Kidney tubule cell (primary cell): ENCODE results near the gene GDE1.

Source experiments
- DNase-seq: peaks from one replicate; pipeline ENCODE4 v3.0.0-alpha.2; 2018; ENCODE audit warnings: low spot score

GDE1 gene

DNA sequence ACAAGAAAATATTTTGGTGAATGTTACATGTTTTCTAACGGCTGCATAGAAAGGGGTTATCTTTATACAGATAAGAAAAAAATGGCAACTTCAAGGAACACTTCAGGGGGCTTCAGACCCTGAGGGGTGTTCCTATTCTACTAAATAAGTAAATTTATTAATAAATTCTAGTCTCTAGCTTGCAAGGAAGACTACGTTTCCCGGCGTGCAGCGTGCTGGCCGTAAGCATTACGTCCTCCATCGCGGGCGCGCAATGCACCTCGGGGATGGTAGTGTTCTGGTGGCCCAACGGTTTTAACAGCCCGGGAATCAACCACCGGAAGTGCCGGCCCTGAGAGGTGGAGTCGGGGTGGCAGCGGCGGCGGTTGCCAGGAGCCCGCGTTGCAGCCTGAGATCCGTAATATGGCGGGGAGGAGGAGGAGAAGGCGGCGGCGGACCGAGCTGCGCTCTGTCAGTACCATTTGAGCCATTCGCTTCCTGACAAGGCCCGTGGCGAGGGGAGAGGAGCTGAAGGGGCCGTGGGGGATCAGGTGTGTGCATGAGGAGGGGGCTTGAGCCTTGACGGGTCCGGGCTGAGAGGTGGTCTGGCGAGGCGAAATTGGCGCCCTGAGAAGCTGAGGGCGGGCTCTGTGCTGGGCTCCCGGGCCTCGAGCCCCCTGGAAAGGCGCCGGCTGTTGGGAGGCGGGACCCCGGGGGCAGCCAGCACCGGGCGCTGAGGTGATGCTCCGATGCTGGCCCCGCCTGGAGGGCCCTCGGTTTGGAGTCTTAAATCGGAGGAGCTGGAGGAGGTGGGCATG, 1.9 kb upstream of the GDE1 start, which contains the start of gene CCP110:
Gene CCP110 (plus strand): TSS at position 384 of the 797 bp plus-strand sequence. CDS start 3,940 bp downstream, outside the sequence.
- DNase-seq, result peak; percentile 96

DNA sequence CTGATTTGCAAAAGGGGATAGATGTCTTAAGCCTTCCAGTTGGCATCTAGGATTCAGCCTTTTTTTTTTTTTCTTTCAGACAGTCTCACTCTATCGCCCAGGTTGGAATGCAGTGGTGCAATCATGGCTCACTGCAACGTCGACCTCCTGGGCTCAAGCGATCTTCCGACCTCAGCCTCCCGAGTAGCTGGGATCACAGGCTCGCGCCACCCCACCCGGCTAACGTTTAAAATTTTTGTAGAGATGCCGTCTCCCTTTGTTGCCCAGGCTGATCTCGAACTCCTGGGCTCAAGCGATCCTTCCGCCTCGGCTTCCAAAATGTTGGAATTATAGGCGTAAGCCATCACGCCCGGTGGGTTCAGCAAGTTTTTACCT, 1.3 kb upstream of the GDE1 start:
- DNase-seq, result no peak

DNA sequence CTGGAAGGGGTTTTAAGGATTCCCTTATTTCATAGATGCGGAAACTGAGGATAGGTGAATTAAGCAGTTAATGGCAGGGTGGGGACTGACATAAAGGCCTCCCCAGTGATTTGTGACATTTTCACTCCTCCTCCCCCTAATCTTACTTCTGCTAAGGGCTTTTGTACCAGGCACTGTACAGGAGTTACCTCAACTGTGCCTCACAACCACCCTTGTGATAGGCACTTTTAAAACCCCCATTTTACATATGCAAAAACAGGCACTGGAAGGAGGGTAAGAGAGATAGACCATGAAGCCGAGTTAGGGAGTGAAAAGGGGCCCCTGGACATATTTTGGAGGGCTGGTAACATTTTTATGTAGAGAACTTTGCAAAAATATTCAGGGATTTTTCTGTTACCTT, 862 bp upstream of the GDE1 start:
- no peak for DNase-seq

DNA sequence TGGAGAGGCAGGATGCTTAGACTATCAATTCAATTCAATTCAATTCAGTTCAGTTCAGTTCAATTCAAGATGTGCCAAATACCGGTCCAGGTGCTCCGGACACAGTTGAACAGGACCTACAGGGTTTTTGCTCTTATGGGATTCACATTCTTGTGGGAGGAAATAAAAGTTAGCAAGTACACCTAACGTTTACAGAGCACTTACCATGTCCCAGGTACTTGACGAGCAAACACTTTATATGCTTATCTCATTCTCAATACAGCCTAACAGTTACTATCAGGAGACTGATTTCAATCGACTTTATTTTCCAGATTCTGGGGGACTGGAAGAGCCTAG, 467 bp upstream of the GDE1 start:
- DNase-seq, result no peak

DNA sequence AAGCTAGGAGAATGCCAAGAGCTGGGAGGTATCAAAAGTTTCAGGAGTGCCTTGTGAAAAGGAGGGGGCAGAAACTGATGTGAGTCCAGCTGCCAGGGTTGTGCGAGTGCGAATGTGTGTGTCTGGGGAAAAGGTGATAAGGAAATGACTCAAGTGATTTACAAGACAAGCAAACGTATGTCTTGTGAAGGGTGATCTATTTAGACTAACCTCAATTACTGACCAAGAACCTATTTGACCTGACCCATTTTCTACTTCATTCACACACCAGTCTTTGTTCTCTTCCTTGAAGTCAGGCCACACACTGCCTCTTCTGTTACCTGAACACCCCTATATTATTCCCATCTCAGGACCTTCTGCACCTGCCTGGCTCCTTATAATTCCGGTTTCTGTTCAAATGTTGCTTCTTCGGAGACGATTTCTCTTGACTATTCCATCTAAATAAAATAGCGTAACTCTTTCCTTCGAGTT, 1.0 kb downstream of the GDE1 start:
- DNase-seq, result peak; percentile 66

DNA sequence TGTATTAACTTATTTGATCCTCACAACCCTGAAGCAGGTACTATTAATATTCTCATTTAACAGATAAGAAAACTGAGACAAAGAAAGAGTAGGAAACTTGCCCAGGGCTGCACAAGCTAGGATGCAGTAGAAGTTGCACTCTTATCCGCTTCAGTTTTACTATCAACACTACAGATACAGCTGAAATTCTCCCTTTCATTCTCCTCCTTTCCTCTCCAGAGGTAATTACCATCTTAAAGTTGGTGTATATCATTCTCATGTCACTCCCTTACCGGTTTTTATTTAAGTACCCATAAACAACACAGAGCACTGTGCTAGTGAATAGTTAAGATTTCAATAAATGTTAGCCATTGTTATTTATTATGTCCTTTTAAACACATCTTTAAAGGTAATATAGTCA, 3.5 kb downstream of the GDE1 start:
- no peak for DNase-seq

DNA sequence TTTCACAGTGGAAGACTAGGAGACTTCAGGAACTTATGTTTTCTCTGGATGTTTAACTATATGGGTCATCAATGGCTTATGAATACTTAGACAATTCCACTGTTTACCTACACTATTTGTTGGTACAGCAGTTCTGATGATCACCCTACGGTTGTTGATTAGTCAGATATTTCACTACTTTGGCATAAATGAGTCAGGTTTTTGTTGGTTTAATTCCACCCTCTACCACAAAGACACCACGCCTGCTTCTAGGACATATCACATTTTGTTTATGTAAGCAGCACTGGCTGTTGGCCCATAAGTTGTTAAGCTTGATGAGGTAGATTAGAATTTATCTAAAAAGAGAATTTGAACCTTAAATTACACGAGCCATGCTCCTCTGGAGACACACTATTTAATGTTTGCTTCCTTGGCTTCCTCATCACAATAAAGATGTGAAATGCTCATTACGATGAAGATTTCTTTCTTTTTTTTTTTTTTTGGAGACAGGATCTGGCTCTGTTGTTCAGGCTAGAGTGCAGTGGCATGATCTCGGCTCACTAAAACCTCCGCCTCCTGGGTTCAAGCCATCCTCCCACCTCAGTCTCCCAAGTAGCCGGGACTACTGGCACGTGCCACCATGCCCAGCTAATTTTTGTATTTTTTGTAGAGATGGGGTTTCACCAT, 4.3 kb downstream of the GDE1 start:
- DNase-seq, result peak; percentile 65

DNA sequence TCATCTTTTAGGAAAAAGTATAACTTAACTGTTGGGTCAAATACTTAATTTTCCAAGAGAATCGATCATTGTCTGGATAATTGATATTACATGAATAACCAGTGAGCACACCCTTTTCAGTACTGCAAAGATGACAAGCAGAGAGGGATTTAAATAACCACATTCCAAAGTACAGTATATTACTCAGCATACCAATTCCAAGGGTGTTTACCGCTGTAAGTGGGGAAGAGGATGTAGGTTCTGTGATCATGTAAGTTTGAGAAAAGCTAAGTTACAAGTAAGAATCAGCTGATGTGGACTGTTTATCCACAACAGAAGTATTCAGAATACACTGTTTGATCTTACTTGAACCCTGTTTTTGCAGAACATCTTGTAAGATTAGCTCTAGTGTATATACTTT, 6.1 kb downstream of the GDE1 start:
- DNase-seq, result peak; percentile 8

DNA sequence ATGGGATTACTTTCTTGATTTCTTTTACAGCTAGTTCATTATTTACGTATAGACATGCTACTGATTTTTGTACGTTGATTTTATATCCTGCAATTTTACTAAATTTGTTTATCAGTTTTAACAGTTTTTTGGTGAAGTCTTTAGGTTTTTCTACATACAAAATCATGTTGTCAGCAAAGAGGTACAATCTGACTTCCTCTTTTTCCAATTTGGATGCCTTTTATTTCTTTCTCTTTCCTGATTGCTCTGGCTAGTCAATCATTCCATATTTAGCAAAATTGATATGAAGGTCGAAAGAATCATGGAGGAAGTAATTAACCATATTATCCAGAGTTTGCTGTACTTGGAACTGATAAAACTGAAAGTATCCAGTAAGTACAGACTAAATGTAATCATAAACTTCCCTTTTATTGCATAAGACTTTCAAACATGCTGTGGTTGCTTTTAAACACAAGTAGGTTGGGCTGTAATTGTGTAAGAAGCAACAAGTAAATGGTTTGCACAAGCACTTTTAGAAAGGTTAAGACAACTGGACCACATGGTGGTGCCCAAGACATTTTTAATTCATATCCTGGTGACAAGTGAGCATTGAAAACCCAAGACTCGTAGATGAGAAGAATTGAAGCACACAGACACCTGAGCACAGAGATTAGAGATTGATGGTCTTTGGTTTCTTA, 8.4 kb downstream of the GDE1 start:
- DNase-seq, result no peak

DNA sequence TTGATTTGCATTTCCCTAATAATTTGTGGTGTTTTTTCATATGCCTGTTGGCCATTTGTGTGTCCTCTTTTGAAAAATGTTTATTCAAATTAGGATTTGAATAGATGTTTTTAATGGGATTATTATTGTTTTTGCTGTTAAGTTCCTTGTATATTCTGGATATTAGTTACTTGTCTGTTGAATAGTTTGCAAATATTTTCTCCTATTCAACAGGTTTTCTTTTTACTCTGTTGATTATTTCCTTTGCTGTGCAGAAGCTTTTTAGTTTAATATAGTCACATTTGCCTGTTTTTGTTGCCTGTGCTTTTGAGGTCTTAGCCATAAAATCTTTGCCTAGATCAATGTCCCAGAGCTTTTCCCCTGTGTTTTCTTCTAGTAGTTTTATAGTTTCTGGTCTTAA, 9.6 kb downstream of the GDE1 start:
- no peak for DNase-seq

DNA sequence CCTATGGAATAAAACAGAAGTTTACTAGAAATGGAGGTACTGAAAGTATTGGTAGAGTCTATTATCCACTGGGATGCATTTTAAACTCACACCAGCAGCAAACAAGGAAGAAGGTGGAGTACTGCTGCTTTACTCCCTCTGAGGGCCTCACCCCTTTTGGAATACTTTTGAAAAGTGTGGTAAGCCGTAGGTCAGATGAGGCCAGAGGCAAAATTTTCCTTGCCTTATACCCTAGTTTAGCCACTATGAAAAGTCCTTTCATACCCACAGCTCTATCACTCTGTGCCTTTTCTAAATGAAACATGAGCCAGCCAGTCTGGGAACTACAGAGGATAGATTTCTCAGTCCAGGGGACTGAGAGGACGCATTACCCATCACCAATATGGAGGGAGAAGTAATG, 14.0 kb downstream of the GDE1 start:
- no peak for DNase-seq

DNA sequence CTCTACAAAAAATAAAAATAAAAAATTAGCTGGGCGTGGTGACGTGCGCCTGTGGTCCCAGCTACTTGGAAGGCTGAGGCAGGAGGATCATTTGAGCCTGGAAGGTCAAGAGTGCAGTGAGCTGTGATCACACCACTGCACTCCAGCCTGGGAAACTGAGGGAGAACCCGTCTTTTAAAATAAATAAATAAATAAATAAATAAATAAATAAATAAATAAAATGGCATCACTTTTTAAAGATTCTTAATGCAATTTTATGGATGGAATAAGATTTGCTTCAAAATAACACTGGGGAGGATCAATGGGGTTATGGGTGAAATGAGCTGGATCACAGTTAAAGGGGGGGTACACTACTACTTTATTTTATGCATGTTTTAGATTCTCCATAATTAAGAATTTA, 14.9 kb downstream of the GDE1 start:
- DNase-seq, result no peak

DNA sequence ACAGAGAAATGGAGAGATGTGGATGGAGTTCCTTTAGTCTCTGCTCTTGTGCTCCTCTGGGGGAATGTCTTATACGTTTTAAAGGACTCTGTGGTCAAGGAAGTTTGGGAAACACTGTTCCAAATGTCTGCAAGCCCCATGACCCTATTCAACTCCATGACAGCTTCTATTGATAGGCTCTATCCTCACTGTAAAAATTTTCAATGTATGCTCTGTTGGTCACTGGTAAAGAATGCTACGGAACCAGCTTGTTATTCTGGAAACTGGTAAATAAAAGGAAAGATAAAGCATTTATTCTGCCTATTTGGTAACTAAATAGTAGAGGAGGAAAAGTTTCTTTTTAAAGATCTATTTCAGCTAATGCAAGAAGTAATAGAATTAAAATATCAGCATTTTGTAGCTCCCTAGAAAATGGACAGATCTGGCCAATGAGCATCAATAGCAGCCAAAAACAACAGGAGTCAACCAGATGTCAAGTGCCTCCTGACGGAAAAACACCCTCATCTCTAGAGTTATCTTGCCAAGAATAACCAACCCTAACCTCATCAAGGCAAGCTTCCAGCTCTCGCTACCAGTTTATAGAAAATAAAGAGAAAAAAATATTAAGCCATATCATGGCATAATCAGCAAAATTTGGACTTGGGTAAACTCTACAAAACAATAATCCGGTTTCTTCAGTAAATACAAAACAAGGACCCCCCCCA, 16.1 kb downstream of the GDE1 start:
- no peak for DNase-seq

DNA sequence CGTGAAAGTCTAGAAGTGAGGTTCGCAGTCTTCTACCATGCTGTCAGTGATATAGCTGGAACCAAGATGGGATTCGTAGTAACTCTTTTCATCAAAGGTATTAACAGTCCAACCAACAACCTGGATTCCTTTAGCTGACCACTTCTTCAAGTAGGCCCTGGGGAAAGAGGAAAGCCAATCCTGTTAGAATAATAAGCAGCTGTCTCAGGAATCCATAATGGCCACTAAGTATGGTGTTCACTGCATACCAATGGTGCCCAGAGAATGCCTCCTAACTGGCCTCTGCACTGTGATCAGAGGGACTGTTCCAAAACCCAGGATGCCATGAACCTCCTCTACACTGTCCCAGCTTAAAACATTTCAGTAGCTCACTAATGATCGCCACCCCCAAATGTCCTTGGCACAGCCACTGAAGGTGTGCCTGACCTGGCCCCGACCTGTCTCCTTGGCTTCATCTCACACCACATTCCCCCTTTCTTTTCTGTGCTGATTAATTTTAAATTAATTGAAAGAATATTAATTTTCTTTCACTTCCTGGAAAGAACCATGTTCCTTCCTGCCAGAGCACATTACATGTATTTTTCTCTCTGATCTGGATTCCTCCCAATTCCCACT, 18.3 kb downstream of the GDE1 start:
- DNase-seq, result no peak

DNA sequence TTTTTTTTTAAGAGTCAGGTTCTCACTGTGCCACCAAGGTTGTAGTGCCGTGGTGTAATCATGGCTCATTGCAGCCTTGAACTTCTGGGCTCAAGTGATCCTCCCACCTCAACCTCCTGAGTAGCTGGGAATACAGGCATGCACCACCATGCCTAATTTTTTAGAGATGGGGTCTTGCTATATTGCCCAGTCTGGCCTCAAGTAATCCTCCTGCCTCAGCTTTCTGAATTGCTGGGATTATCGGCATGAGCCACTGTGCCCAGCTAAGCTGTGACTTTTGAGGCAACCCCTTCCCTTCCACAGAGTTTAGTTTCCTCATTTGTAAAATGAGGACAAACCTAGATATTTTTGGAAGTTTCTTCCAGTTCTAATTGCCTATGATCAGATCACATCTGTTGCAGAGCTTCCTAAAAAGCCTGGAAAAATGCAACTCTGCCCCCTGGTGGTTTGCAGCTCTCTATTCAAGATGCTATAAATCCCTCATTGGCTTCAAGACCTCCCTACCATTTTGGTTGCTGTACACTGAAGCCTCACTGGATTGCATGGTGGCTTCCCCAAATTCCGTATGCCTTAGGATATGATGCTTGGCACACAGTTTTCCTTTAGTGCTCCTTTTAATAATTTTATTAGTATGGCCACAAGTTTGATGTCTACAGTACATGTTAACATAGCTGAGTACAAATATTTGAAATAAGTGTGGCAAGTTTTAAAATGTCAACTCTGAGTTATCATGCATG, 19.3 kb downstream of the GDE1 start:
- peak; percentile 74 for DNase-seq

DNA sequence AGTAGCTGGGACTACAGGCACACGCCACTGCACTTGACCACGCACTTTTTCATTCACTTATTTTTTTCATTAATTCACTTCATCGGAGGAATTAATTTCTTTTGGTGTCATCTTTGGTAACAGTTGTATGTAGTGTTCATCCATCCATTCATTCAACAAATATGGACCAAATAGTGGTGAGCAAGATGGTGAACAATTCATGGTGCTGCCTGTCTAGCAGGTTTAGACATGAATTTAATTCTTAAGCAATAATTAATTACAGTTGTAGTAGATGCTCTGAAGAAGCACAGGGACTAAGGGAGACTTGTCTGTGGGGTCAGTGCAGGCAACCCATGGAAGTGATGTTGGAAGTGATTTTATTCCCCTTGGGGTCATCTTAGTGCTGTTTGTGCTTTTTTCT, 22.4 kb downstream of the GDE1 start:
- no peak for DNase-seq

DNA sequence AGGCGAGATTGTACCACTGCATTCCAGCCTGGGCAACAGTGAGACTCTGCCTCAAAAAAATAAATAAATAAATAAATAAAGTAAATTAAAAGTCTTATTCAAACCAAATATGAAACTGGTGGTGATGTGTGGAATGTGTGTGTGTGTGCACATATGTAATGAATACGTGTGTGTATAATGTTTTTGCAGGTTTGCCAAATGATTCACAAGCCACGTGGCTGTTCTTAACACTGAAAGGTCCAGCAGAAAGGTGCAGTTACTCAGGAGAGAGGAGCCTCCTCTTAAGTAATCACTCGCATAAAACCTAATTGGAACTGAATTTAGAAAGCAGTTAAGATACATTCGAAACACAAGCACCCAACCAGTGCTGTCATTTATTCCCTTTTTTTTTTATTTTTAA, 22.9 kb downstream of the GDE1 start:
- no peak for DNase-seq

DNA sequence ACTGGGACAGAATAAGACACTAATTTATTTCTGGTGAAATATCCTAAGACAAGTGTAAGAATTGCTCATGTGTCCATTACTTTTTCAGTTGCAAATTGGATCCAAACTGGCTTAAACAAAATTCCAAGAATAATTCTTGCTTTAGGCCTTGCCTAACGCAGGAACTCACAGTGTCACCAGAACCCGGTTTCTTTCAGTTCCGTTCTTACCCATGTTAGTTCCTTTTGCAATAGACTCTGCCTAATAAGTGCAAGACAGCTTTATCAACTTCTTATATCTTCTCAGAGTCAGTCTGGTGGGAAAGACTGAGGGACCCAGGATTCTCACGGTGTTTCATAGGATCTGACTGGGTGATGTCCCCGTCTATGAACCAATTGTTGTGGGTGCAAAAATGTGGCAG, 24.7 kb downstream of the GDE1 start:
- DNase-seq, result no peak

DNA sequence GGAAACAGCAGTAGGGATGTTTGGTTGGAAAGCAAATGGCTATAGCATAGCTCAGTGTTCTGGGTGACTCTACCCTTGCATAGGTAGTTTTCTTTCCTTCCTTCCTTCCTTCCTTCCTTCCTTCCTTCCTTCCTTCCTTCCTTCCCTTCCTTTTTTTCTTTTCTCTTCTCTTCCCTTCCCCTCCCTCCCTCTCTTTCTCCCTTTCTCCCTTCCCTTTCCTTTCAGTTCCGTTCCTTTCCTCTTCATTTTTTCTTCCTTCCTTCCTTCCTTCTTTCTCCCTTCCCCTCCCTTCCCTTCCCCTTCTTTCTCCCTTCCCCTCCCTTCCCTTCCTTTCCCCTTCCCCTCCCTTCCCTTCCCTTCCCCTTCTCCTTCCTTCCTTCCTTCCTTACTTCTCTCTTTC, 31.3 kb downstream of the GDE1 start:
- DNase-seq, result no peak

DNA sequence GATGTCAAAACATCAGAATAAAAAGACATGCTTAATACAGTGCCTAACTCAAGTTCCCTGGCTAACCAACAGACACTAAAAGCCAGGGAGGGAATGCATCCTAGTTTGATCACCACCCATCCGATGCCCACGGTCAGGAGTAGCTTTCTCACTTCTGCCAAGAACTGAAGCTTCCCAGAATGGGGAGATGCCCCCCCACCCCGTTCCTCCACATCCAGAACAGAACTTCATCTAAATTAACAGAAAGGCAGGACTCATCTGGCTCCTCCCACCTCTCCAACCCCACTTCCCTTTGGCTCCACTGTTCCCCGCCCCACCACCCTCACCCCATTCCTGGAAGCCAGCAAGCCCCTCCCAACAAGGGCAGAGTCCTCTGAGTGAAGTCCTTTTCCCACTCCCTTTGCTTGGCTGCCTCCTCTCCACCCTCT, 33.7 kb downstream of the GDE1 start:
- DNase-seq, result no peak

DNA sequence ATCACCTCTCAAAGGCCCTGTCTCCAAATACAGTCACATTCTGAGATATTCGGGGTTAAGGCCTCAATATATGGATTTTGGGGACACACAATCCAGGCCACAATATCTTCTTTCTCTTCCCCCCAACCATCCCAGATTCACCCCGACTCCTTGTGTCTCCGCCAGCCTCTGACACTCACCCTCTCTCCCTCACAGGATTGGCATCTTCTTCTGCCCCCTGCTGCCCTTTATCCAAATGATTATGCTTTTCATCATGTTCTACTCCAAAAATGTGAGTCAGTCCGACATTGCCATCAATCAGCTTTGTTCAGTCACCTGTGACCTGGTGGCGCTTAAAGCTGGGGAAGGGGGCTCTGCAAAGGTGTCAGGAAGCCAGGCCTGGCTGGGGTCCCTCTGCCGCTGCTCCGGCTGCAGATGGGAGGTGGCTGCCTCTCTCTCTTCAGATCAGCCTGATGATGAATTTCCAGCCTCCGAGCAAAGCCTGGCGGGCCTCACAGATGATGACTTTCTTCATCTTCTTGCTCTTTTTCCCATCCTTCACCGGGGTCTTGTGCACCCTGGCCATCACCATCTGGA, 35.1 kb downstream of the GDE1 start:
- DNase-seq, result no peak
